Ishikawa (cell line): ENCODE measurements around the gene PCCA.

Experiments
- CEBPB ChIP-seq: IDR thresholded peaks from 2 replicates; pipeline ENCODE4 v1.6.1; 2012
- CREB1 ChIP-seq: IDR thresholded peaks from 2 replicates; pipeline ENCODE4 v1.6.1; 2012; ENCODE audit warnings: low read depth
- EGR1 ChIP-seq: IDR thresholded peaks from 2 replicates; pipeline ENCODE4 v1.6.1; 2012
- EP300 ChIP-seq: IDR thresholded peaks from 2 replicates; pipeline ENCODE4 v1.6.1; 2012; ENCODE audit warnings: borderline replicate concordance
- FOXM1 ChIP-seq: IDR thresholded peaks from 2 replicates; pipeline ENCODE4 v1.6.1; 2012; ENCODE audit warnings: low read depth, borderline replicate concordance
- MAX ChIP-seq: IDR thresholded peaks from 2 replicates; pipeline ENCODE4 v1.6.1; 2012
- NFIC ChIP-seq: IDR thresholded peaks from 2 replicates; pipeline ENCODE4 v1.6.1; 2012
- RAD21 ChIP-seq: IDR thresholded peaks from 2 replicates; pipeline ENCODE4 v1.6.1; 2012; ENCODE audit warnings: low read depth
- REST ChIP-seq: IDR thresholded peaks from 2 replicates; pipeline ENCODE4 v1.6.1; 2012; ENCODE audit warnings: low read depth, mild to moderate bottlenecking
- TAF1 ChIP-seq: IDR thresholded peaks from 2 replicates; pipeline ENCODE4 v1.6.1; 2012; ENCODE audit warnings: low read depth, mild to moderate bottlenecking
- TEAD4 ChIP-seq: IDR thresholded peaks from 2 replicates; pipeline ENCODE4 v1.6.1; 2012
- USF1 ChIP-seq: IDR thresholded peaks from 2 replicates; pipeline ENCODE4 v1.6.1; 2012
- YY1 ChIP-seq: IDR thresholded peaks from 2 replicates; pipeline ENCODE4 v1.6.1; 2012; ENCODE audit warnings: low read depth
- ZBTB7A ChIP-seq: IDR thresholded peaks from 2 replicates; pipeline ENCODE4 v1.6.1; 2012; ENCODE audit warnings: low read depth

The PCCA gene

GRCh38 chr13:100473501-100474044 lies 384.7 kb downstream of the PCCA start:
- no peak for TF ChIP-seq RAD21
- TF ChIP-seq CREB1: no peak
- TF ChIP-seq EGR1: no peak
- no peak for TF ChIP-seq YY1
- TF ChIP-seq ZBTB7A: no peak
- TF ChIP-seq NFIC: no peak
- no peak for TF ChIP-seq USF1
- no peak for TF ChIP-seq REST

- TF ChIP-seq FOXM1: no peak
- no peak for TF ChIP-seq EP300
- TF ChIP-seq REST: no peak
- no peak for TF ChIP-seq YY1
- no peak for TF ChIP-seq EGR1
- TF ChIP-seq USF1: no peak
- TF ChIP-seq RAD21: no peak
Observed at GRCh38 chr13:100476963-100477362, 388.1 kb downstream of the PCCA start.

- TF ChIP-seq EGR1 (no peak), REST (no peak), TAF1 (no peak), ZBTB7A (no peak), EP300 (no peak), CREB1 (no peak), TEAD4 (no peak), RAD21 (no peak), CEBPB (no peak), FOXM1 (no peak), YY1 (no peak), NFIC (no peak), MAX (no peak)
Observed at GRCh38 chr13:100478107-100478809, 389.4 kb downstream of the PCCA start.

- no peak for TF ChIP-seq MAX
- no peak for TF ChIP-seq REST
Observed at GRCh38 chr13:100480676-100481075, 391.8 kb downstream of the PCCA start.
